Measurements from ENCODE around the gene KRTAP5-2.
"Not testable (repeated sequence)": the region's sequence is repeated elsewhere in the genome, so short reads cannot be mapped to it uniquely, and the experiment has no call there.

The KRTAP5-2 gene

DNA sequence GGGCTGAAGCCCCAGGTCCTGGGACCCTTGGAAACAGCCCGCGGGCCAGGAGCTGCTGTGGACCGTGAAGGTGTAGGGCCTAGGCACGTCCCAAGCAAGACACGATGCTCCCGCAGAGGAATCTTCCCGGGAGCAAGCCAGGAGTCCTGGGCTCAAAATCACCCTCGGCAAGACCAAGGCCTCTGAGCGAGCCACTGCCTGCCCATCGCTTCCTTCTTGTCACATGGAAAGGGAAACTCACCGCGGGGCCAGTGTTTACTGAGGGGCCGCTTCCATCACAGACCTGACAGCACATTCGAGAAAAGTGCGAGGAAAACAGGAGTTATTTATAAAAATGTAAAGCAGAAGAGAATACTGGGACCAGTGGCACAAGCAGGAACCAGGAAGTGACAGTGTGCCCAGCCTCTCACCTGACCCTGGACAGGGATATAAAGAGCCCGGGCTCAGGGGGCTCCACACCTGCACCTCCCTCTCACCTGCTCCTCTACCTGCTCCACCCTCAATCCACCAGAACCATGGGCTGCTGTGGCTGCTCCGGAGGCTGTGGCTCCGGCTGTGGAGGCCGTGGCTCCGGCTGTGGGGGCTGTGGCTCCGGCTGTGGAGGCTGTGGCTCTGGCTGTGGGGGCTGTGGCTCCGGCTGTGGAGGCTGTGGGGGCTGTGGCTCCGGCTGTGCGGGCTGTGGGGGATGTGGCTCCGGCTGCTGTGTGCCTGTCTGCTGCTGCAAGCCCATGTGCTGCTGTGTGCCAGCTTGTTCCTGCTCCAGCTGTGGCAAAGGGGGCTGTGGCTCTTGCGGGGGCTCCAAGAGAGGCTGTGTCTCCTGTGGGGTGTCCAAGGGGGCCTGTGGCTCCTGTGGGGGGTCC is 31.5 kb upstream of the KRTAP5-2 start, which contains the start of gene KRTAP5-5:
TSS of gene KRTAP5-5 (plus strand) at position 450 of the 860 bp plus-strand sequence. CDS start at position 516, 66 bp downstream.
- DNase-seq = no peak

GRCh38 chr11:1628506-1629325 is 30.6 kb upstream of the KRTAP5-2 start:
- in situ Hi-C loops (cut with HindIII; ENCODE audit: low pct_ligation_motif_present, low pct_unique_long_range_greater_than_20kb, low sequenced_read_pairs) = no loop called here
- peak; percentile 30 for DNase-seq

More for the DNA sequence above, 31.5 kb upstream of the KRTAP5-2 start, which contains the start of gene KRTAP5-5:
- in situ Hi-C loops (cut with HindIII; ENCODE audit: low pct_ligation_motif_present, low pct_unique_long_range_greater_than_20kb, low sequenced_read_pairs) = no loop called here

- DNase-seq = no peak
- in situ Hi-C loops (cut with HindIII; ENCODE audit: low pct_ligation_motif_present, low pct_unique_long_range_greater_than_20kb, low sequenced_read_pairs) = no loop called here
These were observed 27.4 kb upstream of the KRTAP5-2 start for GRCh38 chr11:1625541-1625940.

- in situ Hi-C loops (cut with HindIII; ENCODE audit: low pct_ligation_motif_present, low pct_unique_long_range_greater_than_20kb, low sequenced_read_pairs) = no loop called here
- DNase-seq = no peak
These were observed 26.5 kb upstream of the KRTAP5-2 start for GRCh38 chr11:1624621-1625020.

- DNase-seq = no peak
- in situ Hi-C loops (cut with HindIII; ENCODE audit: low pct_ligation_motif_present, low pct_unique_long_range_greater_than_20kb, low sequenced_read_pairs) = no loop called here
These were observed 25.6 kb upstream of the KRTAP5-2 start for GRCh38 chr11:1623716-1624115.

- in situ Hi-C loops (cut with HindIII; ENCODE audit: low pct_ligation_motif_present, low pct_unique_long_range_greater_than_20kb, low sequenced_read_pairs) = no loop called here
- no peak for DNase-seq
These were observed 24.0 kb upstream of the KRTAP5-2 start, which contains the start of gene KRTAP5-4 for GRCh38 chr11:1622086-1622485. TSS of gene KRTAP5-4 (minus strand) at chr11:1622138. CDS start at chr11:1622093, 45 bp downstream.

- in situ Hi-C loops (cut with HindIII; ENCODE audit: low pct_ligation_motif_present, low pct_unique_long_range_greater_than_20kb, low sequenced_read_pairs) = no loop called here
- no peak for DNase-seq
These were observed 21.4 kb upstream of the KRTAP5-2 start for GRCh38 chr11:1619449-1619848.

DNA sequence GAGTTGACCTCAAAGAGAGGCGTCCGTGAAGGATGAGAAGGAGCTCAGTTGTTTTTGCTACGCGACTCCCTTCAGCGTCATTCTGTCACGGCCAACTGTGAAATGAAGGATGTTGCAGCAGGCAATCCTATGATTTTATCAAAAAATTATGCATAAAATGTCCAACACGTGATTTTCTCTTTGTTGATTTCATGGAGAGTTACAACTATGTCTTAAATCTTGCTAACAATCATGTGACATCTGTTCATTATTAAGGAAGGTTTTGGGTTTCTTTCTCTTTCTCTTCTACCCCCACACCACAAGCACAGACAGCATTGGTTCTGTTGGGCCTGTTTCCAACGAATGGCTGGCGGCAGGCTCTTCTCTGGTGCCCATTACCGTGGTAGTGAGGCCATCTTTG is 20.1 kb upstream of the KRTAP5-2 start:
- in situ Hi-C loops (cut with HindIII; ENCODE audit: low pct_ligation_motif_present, low pct_unique_long_range_greater_than_20kb, low sequenced_read_pairs) = no loop called here
- no peak for DNase-seq

DNA sequence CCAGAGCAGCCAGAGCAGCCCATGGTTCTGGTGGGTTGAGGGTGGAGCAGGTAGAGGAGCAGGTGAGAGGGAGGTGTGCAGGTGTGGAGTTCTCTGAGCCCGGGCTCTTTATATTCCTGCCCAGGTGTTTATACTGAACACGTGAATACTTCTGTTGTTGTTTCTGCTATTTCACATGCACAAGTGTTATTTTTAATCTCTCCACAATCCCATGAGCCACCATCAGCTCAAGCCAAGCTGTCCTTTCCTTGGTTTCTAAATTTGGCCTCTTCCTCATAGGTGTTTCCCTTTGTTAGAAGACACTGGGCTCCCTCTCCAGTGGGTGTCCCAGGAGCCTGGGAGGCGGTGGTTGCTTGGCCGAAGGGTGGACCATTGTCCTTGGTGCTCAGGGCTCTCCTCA is 10.3 kb upstream of the KRTAP5-2 start, which contains the start of gene KRTAP5-3:
TSS of gene KRTAP5-3 (minus strand) at position 101 of the 400 bp plus-strand sequence. CDS start at position 23, 78 bp downstream.
- in situ Hi-C loops (cut with HindIII; ENCODE audit: low pct_ligation_motif_present, low pct_unique_long_range_greater_than_20kb, low sequenced_read_pairs) = no loop called here
- DNase-seq = no peak

DNA sequence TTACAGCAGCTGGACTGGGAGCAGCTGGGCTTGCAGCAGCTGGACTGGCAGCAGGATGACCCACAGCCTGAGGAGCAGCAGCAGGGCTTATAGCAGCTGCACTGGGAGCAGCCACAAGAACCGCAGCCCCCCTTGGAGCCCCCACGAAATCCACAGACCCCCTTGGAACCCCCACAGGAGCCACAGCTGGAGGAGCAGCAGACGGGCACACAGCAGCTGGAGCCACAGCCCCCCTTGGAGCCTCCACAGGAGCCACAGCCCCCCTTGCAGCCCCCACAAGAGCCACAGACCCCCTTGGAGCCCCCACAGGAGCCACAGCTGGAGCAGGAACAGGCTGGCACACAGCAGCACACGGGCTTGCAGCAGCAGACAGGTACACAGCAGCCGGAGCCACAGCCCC is 9.8 kb upstream of the KRTAP5-2 start:
- in situ Hi-C loops (cut with HindIII; ENCODE audit: low pct_ligation_motif_present, low pct_unique_long_range_greater_than_20kb, low sequenced_read_pairs); DNase-seq: not testable (repeated sequence)

DNA sequence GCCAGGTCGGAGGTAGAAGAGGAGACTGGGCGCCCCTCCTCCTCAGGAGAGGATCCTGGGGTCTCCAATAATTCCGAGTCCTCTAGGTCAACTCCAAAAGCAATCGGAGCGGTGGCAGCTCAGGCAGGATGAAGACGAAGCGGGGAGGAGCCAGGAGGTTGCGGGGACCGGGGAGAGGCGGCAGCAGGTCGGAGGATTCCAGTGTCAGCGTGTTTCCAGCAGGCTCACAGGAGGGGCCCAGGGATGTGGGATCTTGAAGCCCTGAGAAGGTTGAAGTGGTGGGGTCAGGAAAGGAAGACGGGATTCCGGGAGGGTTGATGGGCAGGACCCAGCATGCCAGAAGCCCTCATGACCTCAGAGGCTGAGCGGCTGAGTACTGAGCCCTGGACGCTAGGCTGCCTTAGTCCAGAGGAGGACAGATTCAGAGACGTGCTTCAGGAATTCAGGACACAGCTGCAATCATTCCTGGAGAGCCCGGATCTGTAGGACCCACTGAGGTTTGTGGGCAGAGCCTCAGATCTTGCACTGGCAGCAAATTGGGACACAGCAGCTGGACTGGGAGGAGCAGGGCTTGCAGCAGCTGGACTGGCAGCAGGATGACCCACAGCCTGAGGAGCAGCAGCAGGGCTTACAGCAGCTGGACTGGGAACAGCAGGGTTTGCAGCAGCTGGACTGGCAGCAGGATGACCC is 9.2 kb upstream of the KRTAP5-2 start:
- in situ Hi-C loops (cut with HindIII; ENCODE audit: low pct_ligation_motif_present, low pct_unique_long_range_greater_than_20kb, low sequenced_read_pairs); DNase-seq: not testable (repeated sequence)

DNA sequence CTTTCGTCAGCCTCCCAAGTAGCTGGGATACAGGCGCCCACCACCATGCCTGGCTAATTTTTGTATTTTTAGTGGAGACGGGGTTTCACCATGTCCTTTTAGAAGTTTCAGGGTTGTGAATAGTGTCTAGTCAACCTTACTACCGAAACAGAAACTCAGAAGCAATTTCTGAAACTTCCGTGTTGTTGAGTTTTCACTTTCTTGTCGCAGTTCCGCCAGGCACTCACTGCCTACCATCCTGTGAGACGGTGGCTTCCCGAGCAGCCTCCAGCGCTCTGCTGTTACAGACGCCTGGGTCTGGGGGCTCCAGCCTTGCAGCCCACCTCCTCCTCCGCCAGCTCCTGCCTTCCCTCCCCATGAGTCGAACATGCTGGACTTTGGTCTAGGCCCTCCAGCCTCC is 7.8 kb upstream of the KRTAP5-2 start:
- in situ Hi-C loops (cut with HindIII; ENCODE audit: low pct_ligation_motif_present, low pct_unique_long_range_greater_than_20kb, low sequenced_read_pairs); DNase-seq: not testable (repeated sequence)

- DNase-seq = no peak
- in situ Hi-C loops (cut with HindIII; ENCODE audit: low pct_ligation_motif_present, low pct_unique_long_range_greater_than_20kb, low sequenced_read_pairs) = no loop called here
These were observed 6.6 kb upstream of the KRTAP5-2 start for GRCh38 chr11:1604711-1605110.

- DNase-seq = no peak
- in situ Hi-C loops (cut with HindIII; ENCODE audit: low pct_ligation_motif_present, low pct_unique_long_range_greater_than_20kb, low sequenced_read_pairs) = no loop called here
These were observed 6.1 kb upstream of the KRTAP5-2 start for GRCh38 chr11:1604181-1604580.

DNA sequence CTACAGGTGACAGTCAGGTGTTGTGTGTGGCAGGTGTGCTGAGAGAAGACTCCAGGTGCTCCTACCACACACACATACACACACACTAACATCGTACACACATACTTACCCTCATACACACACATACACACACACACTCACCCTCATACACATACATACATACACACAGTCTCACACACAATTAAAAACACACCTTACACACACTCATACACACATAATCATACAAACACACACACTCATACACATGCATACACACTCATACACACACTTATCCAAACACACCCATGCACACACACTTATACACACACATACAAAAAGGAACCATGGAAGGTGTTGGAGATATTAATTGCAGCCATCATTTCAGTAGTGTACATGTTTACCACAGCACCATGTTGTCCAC is 5.5 kb upstream of the KRTAP5-2 start:
- in situ Hi-C loops (cut with HindIII; ENCODE audit: low pct_ligation_motif_present, low pct_unique_long_range_greater_than_20kb, low sequenced_read_pairs) = no loop called here
- DNase-seq = no peak

DNA sequence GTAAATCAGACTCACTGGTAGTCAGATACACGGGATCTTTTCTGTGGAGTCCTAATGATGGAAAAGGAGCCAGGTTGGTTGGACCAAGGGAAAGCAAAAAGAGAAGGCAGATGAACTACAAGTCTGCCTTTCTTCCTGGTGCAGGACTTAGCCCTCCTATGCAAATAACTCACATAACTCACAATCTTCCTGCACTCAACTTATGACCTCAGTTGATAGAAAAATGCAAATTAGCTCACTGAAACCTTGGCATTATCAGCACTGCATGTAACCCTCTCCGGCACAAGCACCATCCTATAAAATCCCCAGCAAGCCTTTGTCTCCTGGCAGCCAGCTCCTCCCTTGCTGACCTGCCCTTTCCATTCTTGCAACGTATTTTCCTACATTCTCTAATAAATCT is 3.6 kb upstream of the KRTAP5-2 start:
- DNase-seq = not testable (repeated sequence)

DNA sequence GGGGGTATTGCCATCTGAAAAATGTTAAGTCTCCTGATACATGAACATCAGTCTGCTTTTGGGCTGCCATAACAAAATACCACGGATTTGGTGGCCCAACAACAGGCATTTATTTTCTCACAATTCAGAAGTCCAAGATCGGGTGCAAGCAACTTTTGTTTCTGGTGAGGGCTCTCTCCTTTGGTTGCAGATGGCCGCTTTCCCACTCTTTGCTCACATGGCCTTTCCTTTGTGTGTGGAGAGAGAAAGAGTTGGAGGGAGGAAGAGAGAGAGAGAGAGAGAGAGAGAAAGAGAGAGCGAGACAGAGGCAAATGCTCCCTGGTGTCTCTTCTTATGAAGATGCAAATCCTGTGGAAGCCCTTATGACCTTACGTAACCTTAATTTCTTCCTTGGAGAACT is 2.5 kb upstream of the KRTAP5-2 start:
- DNase-seq = no peak
- in situ Hi-C loops (cut with HindIII; ENCODE audit: low pct_ligation_motif_present, low pct_unique_long_range_greater_than_20kb, low sequenced_read_pairs) = no loop called here

More for the DNA sequence above, 3.6 kb upstream of the KRTAP5-2 start:
- in situ Hi-C loops (cut with HindIII; ENCODE audit: low pct_ligation_motif_present, low pct_unique_long_range_greater_than_20kb, low sequenced_read_pairs) = not testable (repeated sequence)

GRCh38 chr11:1598816-1599215 is 722 bp upstream of the KRTAP5-2 start:
- DNase-seq = no peak

More at GRCh38 chr11:1598816-1599215, 722 bp upstream of the KRTAP5-2 start:
- in situ Hi-C loops (cut with HindIII; ENCODE audit: low pct_ligation_motif_present, low pct_unique_long_range_greater_than_20kb, low sequenced_read_pairs) = no loop called here

All from ACHN (cell line).